TTC549 (cell line): ENCODE results near the gene TNK1.

Experiments
- FAIRE-seq: peaks from 2 replicates; lab custom pipeline; 2012; peaks lifted over from hg19 to GRCh38; lab: Jason Lieb, UNC

The TNK1 gene

GRCh38 chr17:7392696-7393612 is 12.1 kb downstream of the TNK1 start:
- FAIRE-seq: no peak

DNA sequence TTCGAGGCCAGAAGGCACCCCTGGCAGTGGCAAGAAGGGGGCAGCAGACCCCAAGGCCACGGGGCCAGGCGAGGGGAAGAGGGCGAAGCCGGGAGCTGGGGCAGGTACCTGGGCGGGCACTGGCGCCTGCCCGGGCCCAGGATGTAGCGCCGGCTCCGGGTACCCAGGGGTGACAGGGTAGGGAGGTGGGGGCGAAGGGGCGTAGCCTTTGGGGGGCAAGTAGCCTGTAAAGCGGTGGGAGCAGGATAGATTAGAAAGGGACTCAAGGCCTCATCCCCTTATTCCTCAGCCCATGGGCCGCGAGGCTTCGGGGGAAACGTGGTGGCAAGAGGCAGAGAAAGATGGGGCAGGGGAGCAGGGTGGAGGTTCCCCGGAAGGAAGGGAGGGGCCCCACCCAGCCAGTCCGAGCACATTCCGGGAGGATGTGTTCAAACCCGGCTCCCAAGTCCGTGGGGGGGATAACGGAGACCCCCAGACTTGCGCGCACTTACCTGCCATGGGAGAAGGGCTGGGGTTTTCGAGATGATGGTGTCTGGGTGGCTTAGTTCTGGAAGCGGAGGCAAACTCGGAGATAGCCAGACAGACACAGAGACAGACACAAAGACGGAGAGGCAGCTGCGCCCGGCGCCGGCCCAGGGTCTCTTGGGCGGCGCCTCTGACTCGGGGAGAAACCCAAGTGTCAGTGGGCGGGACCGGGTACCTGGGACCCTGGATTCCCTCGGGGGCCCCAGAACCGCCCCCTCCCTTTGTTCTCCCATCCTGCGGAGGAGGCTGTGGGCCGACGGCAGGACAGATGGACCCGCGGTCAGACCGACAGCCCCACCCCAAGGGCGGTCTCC is 12.9 kb downstream of the TNK1 start:
- no peak for FAIRE-seq

GRCh38 chr17:7394452-7395191 is 13.7 kb downstream of the TNK1 start, which contains the start of gene PLSCR3:
Gene PLSCR3, minus strand, starts transcription at chr17:7394525. Its CDS starts 415 bp downstream, at chr17:7394110.
- no peak for FAIRE-seq

DNA sequence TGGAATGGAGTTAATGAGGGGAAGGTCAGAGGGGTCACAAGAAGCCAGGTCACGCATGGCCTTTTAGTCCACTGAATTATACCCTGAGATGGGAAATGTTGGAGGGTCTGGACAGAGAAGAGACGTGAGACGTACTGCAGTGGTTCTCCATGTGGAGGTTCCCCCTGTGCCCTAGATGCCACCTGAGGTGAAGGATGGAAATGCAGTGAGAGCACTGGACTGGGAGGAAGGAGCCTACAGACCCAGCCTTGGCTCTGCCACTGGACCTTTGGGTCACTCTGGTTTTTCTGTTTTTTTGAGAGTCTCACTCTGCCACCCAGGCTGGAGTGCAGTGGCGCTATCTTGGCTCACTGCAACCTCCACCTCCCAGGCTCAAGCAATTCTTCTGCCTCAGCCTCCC is 15.3 kb downstream of the TNK1 start:
- no peak for FAIRE-seq

DNA sequence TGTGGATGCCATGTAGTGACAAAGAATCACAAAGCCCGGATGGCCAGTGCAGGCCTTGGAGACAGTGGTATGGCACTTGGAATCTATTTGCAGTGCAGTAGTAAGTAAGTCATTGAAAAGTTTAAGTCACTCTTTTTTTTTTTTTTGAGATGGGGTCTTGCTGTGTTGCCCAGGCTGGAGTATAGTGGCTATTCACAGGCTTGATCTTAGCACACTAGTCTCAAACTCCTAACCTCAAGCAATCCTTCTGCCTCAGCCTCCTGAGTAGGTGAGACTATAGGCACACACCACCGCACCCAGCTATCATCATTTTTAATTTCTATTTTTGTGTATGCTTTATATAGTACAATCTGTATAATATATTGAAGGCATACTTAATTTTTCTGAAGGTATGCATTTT is 17.7 kb downstream of the TNK1 start:
- no peak for FAIRE-seq

DNA sequence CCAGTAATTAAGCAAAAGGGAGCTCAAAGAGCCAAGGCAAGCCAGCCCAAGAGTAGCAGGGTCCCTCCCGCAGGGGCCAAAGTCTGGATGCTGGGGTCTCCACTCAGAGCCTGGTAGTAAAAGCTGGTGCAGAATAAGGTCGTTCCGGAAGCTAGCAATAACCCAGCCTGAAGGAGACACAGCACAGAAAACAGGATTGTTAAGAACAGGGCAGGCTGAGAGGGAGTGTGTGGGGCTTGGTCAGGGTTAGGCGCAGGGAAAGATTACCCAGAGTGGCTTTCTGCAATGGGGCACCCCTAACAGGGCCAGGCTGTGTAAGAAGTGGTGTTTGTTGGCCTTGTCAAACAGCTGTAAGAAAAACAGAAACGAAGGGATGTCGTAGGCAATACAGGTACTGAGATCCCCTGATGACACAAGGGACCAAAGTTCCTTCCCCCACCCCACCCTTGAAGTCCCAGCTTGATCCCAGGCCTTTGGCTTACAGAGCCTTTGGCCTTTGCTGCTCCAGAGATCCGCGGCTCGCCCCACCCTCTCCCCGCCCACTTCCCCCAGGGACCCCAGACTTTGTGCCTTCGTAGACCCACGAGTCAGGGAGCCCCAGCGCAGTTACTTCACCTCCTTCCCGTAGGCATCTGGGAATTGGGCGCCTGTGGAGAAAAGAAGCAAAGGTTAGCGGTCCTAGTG is 22.3 kb downstream of the TNK1 start:
- FAIRE-seq: no peak

DNA sequence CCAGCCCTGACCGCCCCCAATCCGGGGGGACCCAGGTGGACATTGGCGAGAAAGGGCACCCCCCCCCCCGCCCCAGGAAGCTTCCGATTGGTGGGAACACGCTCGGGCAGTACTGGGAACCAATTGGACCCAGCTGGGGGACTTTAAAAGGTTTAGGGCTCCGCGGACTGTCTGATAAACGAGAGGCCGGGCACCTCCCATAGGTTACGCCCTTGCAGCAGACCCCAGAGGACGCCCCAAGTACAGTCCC is 22.8 kb downstream of the TNK1 start:
- no peak for FAIRE-seq

GRCh38 chr17:7403977-7404736 is 23.3 kb downstream of the TNK1 start, which contains the start of gene TMEM256:
Gene TMEM256, minus strand, starts transcription at chr17:7404097. Its CDS starts 13 bp downstream, at chr17:7404084.
- peak; percentile 95 for FAIRE-seq

GRCh38 chr17:7404737-7405349 is 24.0 kb downstream of the TNK1 start:
- FAIRE-seq: no peak

- no peak for FAIRE-seq
These were observed 24.7 kb downstream of the TNK1 start for GRCh38 chr17:7405350-7406234.

DNA sequence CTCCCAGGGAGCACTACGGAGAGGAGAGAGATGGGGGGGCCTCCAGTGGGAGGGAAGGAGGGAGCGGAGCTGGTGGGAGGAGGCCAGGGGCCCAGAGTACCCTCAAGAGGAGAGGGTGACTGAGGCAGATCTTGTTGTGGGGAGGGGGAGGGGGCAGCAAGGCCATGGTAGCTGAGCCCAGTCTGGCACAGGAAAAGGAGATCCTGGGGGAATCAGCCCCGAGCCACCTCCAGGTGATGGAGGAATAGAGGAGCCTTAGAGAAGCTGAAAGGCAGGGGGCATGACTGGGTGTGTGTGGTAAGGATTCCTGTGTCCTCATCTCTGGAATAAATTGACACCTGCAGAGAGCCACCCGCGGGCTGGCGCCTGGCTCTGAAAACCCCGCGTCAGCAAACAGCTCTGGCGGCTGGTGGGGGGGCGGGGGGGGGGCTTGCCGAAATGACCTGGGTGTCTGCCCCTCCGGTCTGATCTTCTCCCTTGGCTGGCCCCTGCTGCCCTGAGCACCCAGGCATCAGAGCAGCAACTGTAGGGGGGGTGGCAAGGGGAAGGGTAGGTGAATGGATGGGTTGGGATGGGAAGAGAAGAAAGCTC is 25.4 kb downstream of the TNK1 start:
- no peak for FAIRE-seq

DNA sequence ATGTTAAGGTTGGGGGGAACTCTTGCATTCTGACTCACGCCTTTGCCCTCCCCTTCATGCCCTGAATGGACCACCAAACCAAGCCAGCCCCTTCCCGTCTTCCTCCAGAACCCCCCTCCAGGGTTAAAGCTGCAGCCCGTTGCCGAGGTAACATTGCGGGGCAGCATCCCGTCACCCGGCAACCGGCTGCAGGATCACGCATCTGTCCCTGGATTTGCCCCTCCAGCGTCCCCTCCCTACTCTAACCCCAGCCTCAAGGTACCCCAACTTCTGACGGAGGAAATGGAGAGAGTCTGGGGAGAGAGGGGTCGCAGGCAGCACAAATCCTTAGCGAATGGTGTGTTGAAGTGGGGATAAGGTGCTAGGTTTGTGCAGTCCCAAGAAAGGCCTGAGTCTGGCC is 26.2 kb downstream of the TNK1 start:
- no peak for FAIRE-seq

DNA sequence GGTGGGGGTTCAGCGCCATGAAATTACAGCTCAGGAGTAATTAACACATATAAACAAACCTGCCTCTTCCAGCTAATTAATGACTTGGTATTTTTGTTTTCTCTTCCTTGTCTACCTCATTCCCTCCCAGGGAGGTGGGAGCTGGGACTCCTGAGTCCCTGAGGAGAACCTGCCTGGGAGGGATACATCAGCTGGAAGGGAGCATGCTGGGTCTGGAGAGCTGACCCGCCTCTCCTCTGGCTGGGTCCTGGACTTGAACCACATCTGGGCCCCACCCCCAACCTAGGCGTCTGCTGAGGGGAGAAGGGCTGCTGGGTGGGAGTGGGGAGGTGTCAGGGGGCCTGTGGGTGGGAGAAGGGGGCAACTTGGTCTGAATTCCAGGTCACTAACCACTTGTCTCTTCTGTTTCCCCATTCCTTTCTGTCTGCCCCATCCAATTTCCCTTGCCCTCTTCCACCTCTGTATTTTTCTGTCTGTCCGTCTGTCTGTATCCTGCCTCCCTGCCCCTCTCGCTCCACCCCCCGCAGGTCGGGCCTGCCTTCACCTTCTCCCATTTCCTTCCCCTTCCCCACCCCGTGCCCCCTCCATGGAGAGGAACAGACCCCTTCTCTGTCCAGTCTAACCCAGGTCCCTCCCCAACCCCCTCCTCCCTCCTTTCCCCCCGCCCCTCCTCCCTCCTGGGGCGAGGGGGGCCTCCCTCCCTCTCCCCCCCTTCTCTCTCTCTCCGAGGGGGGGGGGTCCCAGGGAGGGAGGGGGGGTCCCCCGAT is 26.8 kb downstream of the TNK1 start, which contains the start of gene NLGN2:
Gene NLGN2, plus strand, starts transcription at position 361 of the 767 bp plus-strand sequence. CDS start 411 bp downstream, outside the sequence.
- FAIRE-seq: no peak

- no peak for FAIRE-seq
These were observed 27.4 kb downstream of the TNK1 start for GRCh38 chr17:7408252-7408727.

DNA sequence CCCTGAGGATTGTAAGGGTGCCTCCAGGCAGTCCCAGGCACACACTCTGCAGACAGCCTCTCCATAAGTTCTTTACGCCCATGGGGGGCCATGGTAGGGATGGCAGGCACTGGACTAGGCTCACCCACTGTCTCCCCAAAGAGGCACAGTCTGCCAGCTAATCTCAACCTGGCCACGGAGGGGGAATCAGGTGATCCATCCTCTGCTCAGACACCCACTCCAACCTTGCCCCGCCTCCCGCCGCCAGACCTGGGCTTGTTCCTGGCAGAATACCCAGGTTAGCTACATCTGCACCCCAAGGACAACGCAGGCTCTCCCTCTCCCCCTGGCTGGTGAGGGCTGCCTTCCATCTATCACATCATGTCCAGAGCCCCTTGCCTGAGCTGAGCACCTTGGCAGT is 28.0 kb downstream of the TNK1 start:
- no peak for FAIRE-seq

DNA sequence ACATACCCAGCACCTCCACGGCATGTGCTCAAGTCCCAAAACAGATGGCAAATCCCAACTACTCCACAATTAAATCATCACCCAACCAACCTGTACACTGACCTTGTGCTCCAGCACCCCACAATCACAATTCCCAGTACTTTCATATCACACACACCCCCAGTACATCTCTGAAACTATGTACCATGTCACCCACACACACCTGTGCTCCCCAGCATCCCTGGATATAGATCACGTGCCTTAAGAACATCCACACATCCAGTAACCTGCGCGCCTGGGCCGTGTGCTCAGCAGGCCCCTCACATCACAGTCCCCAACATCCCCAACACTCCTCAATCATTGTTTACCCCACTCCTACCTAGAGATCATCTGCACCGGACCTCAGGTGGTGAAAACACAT is 28.8 kb downstream of the TNK1 start:
- no peak for FAIRE-seq

DNA sequence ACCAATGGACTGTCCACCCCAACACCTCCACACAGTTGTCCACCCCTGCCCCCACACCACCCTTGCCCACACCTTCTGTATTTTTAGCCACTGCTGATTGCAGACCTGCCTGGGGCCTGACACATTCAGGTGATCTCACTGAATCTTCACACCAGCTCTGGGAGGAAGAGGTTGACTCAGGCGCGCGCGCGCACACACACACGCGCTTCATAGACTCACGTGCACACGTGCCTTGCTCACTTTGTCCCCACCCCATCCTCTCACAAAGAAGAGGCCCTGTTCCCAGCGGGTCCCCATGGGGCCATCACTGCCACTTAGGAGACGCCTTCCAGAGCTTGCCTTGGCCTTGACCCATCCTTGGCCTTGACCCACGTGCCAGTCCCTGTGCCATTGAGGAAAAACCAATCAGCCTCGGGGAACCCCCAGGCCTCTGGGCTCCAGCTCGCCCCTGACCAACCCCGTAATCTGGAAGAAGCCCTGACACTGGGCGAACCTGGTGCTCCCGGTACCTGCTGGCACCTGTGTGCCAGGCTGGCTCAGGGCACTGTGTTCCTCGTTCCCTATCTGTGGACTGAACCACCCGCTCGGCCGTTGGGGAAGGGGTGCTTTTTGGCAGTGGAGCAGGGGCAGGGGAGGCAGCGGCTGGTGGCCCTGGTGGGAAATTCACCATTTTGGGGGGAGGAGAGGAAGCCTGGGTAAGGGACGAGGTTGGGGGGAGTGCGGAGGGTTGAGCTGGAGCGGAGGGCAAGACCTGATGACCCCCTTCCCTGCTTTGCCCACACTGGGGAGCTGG is 29.9 kb downstream of the TNK1 start:
- FAIRE-seq: no peak

DNA sequence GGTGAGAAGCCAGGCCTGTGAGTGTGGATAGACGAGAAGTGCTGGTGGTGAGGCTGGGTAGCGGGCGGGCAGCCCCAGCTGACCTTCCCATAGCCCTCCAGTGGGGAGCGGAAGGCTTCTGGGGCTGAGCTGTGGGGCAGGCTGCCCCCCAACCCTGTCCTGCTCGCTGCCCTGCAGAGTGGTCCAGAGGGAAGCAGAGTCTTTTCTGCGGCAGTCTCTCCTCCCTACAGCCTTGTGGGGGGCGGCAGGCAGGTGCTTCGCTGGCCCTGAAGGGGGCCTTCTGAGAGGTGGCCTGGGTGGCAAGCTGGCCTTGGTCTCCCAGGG is 30.5 kb downstream of the TNK1 start:
- FAIRE-seq: no peak
